ENCODE measurements around the gene HIBCH. TPM values are rescaled to one million over a fixed set of nuclear protein-coding genes. Genes with fewer than 3 reads are reported as not detected.
A peak's percentile ranks its signal among the peaks of the same experiment; 100 is the strongest.

The HIBCH gene
- total and polyA plus RNA-seq, 3 donors from 2014 or later, result 44.1 to 67.0 (median 46.1) TPM

DNA sequence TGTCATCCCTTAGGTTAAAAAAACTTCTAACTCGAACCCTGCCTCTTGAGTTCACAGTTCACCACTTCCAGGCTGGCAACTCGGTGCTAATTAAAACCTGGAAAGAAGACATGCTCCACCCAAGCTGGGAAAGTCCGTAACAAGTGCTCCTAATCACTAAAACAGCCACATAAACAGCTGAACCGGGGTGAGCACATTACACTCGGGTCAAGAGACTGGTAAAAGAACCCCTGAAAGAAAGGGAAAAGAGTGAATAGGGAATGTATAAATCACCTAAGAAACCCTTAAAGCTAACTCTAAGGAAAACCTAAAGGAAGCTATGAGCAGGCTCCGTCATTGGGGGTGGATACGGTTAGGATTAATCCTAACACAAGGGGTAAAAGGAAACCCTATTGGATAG is 102.0 kb downstream of the HIBCH start:
- intact Hi-C loops (cut with DNase I; ENCODE audit: low total_unique reads), result no loop called here
- Histone ChIP-seq H3K27me3 (no peaks in the 10 kb centered on the region), H3K36me3 (ENCODE audit: low read depth, missing control alignments) (no peaks in the 10 kb centered on the region), H3K9me3 (no peaks in the 10 kb centered on the region), H3K27ac (no peak overlapping the region), H3K4me3 (no peak overlapping the region), H3K4me1 (no peaks in the 10 kb centered on the region)
- DNase-seq, result no peak
- WGBS, 2 donors, result 92 to 94% methylated on average over 7 of the region's 7 CpGs
- TF ChIP-seq, protein P1, sequence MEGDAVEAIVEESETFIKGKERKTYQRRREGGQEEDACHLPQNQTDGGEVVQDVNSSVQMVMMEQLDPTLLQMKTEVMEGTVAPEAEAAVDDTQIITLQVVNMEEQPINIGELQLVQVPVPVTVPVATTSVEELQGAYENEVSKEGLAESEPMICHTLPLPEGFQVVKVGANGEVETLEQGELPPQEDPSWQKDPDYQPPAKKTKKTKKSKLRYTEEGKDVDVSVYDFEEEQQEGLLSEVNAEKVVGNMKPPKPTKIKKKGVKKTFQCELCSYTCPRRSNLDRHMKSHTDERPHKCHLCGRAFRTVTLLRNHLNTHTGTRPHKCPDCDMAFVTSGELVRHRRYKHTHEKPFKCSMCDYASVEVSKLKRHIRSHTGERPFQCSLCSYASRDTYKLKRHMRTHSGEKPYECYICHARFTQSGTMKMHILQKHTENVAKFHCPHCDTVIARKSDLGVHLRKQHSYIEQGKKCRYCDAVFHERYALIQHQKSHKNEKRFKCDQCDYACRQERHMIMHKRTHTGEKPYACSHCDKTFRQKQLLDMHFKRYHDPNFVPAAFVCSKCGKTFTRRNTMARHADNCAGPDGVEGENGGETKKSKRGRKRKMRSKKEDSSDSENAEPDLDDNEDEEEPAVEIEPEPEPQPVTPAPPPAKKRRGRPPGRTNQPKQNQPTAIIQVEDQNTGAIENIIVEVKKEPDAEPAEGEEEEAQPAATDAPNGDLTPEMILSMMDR (IDR thresholded peaks at IDR 0.05), result no peak
- TF ChIP-seq POLR2A (IDR thresholded peaks at IDR 0.05), result no peak

DNA sequence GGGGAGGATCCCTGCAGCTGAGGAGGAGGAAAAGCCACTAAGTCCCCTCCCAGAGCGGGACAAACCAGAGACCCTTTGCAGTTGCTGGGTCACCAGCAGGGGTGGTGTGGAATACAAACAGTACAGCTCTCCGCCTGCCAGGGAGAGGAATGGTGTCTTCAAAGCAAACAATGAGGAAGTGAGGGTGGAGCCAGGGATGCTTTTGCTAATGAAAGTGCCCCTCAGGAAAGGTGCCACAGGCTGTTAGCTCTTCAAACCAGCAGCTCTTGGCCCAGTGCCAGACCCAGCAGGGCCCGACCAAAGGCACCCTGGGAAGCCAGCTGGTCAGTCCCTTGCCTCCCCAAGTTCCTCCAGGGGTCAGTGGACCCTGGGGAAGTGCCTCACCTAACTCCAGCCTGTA is 102.8 kb downstream of the HIBCH start:
- no peaks in the 10 kb centered on the region for H3K36me3 ChIP-seq (ENCODE audit: low read depth, missing control alignments)
- H3K4me1 ChIP-seq, result no peaks in the 10 kb centered on the region
- no peak overlapping the region for H3K27ac ChIP-seq
- no peaks in the 10 kb centered on the region for H3K27me3 ChIP-seq
- no peaks in the 10 kb centered on the region for H3K9me3 ChIP-seq
- peak; percentile 20 for DNase-seq
- intact Hi-C loops (cut with DNase I; ENCODE audit: low total_unique reads), result no loop called here
- TF ChIP-seq, protein P1 (IDR thresholded peaks at IDR 0.05), result no peak
- TF ChIP-seq POLR2A (IDR thresholded peaks at IDR 0.05), result no peak
- WGBS, 2 donors, result 62 to 71% methylated on average over 3 of the region's 3 CpGs
- no peak overlapping the region for H3K4me3 ChIP-seq

DNA sequence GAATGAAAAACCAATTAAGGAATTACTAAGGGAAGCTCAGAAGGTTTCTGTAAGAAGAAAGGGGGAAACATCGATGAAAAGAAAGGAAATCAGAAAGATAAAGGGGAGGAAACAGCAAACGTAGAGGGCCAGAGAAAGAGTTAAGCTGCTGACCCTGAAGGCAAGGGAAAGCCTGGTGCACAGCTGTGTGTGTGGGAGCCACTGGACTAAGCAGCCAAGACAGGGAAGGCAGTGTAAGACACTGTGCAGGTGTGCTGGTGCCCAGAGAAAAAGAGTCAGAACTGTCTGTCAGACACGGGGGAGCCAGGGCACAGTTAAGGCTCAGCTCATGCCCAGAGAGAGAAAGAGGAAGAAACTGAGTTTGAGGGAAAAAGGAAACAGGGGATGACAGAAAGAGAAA is 104.0 kb downstream of the HIBCH start:
- no peaks in the 10 kb centered on the region for H3K36me3 ChIP-seq (ENCODE audit: low read depth, missing control alignments)
- WGBS, 2 donors, result 19 to 40% methylated on average over 3 of the region's 3 CpGs
- H3K4me1 ChIP-seq, result no peaks in the 10 kb centered on the region
- intact Hi-C loops (cut with DNase I; ENCODE audit: low total_unique reads), result no loop called here
- H3K27ac ChIP-seq, result no peak overlapping the region
- no peak for TF ChIP-seq POLR2A (IDR thresholded peaks at IDR 0.05)
- TF ChIP-seq, protein P1 (IDR thresholded peaks at IDR 0.05), result no peak
- no peaks in the 10 kb centered on the region for H3K9me3 ChIP-seq
- no peaks in the 10 kb centered on the region for H3K27me3 ChIP-seq
- H3K4me3 ChIP-seq, result no peak overlapping the region
- no peak for DNase-seq

DNA sequence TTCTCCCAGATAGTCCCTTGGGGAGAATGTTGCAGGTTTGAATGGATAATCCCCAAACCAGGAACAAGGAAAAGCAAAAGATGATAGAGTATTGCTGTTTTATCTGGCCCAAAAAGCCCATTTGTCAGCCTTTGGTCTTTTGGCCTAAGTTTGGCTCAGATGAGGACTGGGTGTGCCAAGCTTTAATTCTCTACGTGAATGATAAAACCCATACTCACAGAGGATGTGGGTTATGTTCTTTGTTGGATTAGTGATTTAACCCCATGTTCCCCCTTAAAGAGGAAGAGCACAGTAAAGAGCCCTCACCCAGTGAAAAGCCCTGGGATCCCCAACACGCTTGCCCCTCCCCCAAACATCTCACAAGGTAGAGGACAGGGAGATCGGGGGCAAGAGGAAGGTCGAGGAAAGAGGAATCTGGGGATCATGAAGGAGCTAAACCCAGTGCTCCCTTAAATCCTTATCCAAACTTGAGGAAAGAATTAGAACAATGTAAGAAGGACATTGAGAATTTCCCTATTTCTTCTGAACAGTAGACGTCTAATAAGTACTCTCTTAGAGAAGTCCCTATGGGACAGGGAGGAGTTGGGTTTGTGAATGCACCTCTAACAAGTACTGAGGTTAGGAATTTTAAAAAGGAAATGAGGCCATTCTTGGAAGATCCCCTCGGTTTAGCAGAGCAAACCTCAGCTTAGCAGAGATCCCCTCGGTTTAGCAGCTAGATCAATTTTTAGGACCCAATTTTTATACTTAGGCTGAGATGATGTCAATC is 105.0 kb downstream of the HIBCH start:
- intact Hi-C loops (cut with DNase I; ENCODE audit: low total_unique reads), result no loop called here
- Histone ChIP-seq H3K4me1 (no peaks in the 10 kb centered on the region), H3K27ac (no peak overlapping the region), H3K9me3 (no peaks in the 10 kb centered on the region), H3K27me3 (no peaks in the 10 kb centered on the region), H3K4me3 (no peak overlapping the region), H3K36me3 (ENCODE audit: low read depth, missing control alignments) (no peaks in the 10 kb centered on the region)
- TF ChIP-seq, protein P1 (IDR thresholded peaks at IDR 0.05), result no peak
- no peak for TF ChIP-seq POLR2A (IDR thresholded peaks at IDR 0.05)
- WGBS, 2 donors, result 65 to 69% methylated on average over 7 of the region's 7 CpGs
- DNase-seq, result no peak

Measured in testis (tissue), 3 donors.